ENCODE data around the gene NEK9.

The NEK9 gene

DNA sequence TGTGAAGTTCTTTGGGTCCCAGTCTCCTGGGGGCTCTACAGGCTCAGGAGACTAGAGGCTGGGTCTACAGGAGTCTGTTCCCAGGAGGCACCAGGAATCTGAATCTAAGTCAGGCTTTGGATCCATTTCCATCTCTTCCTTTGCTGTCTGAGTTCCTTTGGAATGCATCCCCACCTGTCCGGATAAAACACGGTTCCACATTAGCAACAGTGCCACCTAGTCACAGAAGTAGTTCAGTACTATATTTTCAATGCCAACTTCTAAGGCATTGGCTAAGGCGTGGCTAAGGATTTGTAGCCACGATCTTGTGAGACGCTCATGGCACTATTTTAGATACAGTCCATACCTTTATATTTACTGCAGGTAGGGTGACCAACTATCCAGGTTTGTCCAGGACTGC, 42.3 kb downstream of the NEK9 start:
- DNase-seq (ENCODE audit: low spot score) (no peak), ATAC-seq (ENCODE audit: low read depth) (peak; percentile 78)
- no peaks in the 10 kb centered on the region for H3K9me3 ChIP-seq (ENCODE audit: severe bottlenecking)
- H3K36me3 ChIP-seq (ENCODE audit: low read depth), result peaks cover 70% of the 10 kb centered on the region
- TF ChIP-seq, protein P1, sequence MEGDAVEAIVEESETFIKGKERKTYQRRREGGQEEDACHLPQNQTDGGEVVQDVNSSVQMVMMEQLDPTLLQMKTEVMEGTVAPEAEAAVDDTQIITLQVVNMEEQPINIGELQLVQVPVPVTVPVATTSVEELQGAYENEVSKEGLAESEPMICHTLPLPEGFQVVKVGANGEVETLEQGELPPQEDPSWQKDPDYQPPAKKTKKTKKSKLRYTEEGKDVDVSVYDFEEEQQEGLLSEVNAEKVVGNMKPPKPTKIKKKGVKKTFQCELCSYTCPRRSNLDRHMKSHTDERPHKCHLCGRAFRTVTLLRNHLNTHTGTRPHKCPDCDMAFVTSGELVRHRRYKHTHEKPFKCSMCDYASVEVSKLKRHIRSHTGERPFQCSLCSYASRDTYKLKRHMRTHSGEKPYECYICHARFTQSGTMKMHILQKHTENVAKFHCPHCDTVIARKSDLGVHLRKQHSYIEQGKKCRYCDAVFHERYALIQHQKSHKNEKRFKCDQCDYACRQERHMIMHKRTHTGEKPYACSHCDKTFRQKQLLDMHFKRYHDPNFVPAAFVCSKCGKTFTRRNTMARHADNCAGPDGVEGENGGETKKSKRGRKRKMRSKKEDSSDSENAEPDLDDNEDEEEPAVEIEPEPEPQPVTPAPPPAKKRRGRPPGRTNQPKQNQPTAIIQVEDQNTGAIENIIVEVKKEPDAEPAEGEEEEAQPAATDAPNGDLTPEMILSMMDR (IDR thresholded peaks at IDR 0.05; ENCODE audit: poor library complexity, severe bottlenecking), result peak; percentile 69
- H3K4me3 ChIP-seq (ENCODE audit: severe bottlenecking), result no peak overlapping the region
- H3K4me1 ChIP-seq (ENCODE audit: insufficient read depth, poor library complexity, severe bottlenecking), result no peaks in the 10 kb centered on the region
- no peak overlapping the region for H3K27ac ChIP-seq (ENCODE audit: poor library complexity, severe bottlenecking)
- H3K27me3 ChIP-seq (ENCODE audit: insufficient read depth, poor library complexity, severe bottlenecking), result no peaks in the 10 kb centered on the region

DNA sequence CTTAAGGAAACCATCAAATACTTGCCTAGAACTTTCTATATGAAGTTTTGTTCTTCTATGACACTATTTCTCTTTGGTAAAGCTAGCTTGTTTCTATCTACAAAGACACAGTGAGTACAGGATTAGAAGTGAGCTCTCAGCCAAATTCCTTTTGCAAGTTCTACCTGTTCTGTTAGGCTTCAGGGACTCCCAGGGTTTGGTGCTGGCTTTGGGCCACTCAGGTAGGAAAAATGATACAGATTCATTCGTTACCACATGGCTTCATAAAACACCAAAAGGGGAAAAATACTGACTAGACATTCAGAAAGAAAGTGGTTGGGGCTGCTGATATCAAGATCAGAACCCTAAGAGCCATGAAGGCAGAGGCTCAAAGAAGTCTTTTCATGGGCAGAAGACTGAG, 43.6 kb downstream of the NEK9 start:
- no peaks in the 10 kb centered on the region for H3K9me3 ChIP-seq (ENCODE audit: severe bottlenecking)
- H3K4me1 ChIP-seq (ENCODE audit: insufficient read depth, poor library complexity, severe bottlenecking), result no peaks in the 10 kb centered on the region
- no peaks in the 10 kb centered on the region for H3K27me3 ChIP-seq (ENCODE audit: insufficient read depth, poor library complexity, severe bottlenecking)
- no peak overlapping the region for H3K4me3 ChIP-seq (ENCODE audit: severe bottlenecking)
- no peak overlapping the region for H3K27ac ChIP-seq (ENCODE audit: poor library complexity, severe bottlenecking)
- H3K36me3 ChIP-seq (ENCODE audit: low read depth), result peaks cover 60% of the 10 kb centered on the region
- ATAC-seq (ENCODE audit: low read depth), result no peak
- TF ChIP-seq, protein P1 (IDR thresholded peaks at IDR 0.05; ENCODE audit: poor library complexity, severe bottlenecking), result no peak
- DNase-seq (ENCODE audit: low spot score), result no peak

DNA sequence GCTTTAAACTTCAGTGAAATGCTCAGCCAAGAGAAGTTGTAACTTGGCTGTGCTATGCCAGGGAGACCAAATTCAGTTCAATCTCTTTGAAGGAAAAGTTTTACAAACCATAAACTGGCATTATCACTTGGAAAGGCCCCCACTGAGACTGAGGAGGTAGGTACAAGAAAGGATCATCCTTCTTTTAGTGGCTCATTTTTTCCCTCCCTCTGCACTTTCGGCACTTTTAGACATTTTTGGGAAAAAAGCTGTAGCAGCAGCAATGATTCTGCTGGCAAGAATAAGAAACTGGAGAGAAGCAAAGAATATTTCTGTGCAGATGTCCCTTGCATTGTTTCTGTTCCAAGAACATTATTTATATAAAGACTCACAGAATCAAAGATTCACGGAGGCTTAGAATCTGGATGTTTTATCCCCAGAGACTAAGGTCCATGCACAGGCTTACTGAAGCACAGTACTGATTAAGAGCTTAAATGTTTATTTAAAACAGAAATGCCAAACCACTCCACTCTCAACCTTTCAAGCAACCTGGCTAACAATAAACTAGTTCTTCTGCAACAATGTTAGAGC, 45.1 kb downstream of the NEK9 start:
- Histone ChIP-seq H3K27me3 (ENCODE audit: insufficient read depth, poor library complexity, severe bottlenecking) (no peaks in the 10 kb centered on the region), H3K4me1 (ENCODE audit: insufficient read depth, poor library complexity, severe bottlenecking) (no peaks in the 10 kb centered on the region), H3K27ac (ENCODE audit: poor library complexity, severe bottlenecking) (no peak overlapping the region), H3K9me3 (ENCODE audit: severe bottlenecking) (no peaks in the 10 kb centered on the region), H3K36me3 (ENCODE audit: low read depth) (peaks cover 45% of the 10 kb centered on the region), H3K4me3 (ENCODE audit: severe bottlenecking) (no peak overlapping the region)
- DNase-seq (ENCODE audit: low spot score) (no peak), ATAC-seq (ENCODE audit: low read depth) (no peak)
- TF ChIP-seq, protein P1 (IDR thresholded peaks at IDR 0.05; ENCODE audit: poor library complexity, severe bottlenecking), result no peak

DNA sequence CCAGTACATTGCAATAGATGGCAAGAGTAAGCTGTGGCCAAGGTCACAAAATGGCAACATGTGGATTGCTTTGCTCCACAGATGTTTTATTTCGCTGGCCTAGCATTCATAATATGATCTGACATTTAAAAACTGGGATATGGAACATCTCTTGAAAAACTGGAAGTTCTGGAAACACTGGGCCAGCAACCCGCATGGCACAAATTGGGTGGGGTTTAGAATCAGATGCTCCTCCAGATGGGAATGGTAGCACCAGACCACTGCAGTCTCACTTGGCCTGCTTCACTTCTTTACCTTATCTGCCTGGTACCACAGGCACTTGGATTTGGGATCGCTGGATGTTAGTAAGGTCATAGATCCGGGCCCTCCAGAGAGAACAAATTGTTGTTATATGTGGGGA, 47.3 kb downstream of the NEK9 start:
- H3K9me3 ChIP-seq (ENCODE audit: severe bottlenecking), result no peaks in the 10 kb centered on the region
- DNase-seq (ENCODE audit: low spot score) (no peak), ATAC-seq (ENCODE audit: low read depth) (no peak)
- H3K27ac ChIP-seq (ENCODE audit: poor library complexity, severe bottlenecking), result no peak overlapping the region
- no peak overlapping the region for H3K4me3 ChIP-seq (ENCODE audit: severe bottlenecking)
- no peaks in the 10 kb centered on the region for H3K4me1 ChIP-seq (ENCODE audit: insufficient read depth, poor library complexity, severe bottlenecking)
- H3K27me3 ChIP-seq (ENCODE audit: insufficient read depth, poor library complexity, severe bottlenecking), result no peaks in the 10 kb centered on the region
- peaks cover 23% of the 10 kb centered on the region for H3K36me3 ChIP-seq (ENCODE audit: low read depth)
- TF ChIP-seq, protein P1 (IDR thresholded peaks at IDR 0.05; ENCODE audit: poor library complexity, severe bottlenecking), result no peak

DNA sequence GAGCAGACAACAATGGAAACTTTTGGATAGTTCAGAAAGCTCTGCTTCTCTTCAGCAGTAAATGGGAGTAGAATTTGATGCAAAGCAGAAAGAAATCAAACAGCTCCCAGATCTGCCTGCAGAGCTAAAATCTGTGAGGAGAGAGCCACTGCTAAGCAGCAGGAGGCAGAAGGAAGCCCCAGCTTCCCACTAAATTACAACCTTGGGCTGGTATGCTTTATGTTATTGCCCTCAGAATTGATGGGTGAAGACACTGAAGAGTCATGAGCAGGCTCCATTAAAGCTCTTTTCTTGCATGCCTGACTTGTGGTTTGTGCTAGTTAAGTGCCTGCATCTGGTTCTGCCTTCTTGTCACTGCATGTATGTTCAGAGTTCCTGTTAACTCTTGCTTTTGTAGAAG, 49.1 kb downstream of the NEK9 start:
- ATAC-seq (ENCODE audit: low read depth) (peak; percentile 17; the same call in 1 of the 3 replicates), DNase-seq (ENCODE audit: low spot score) (no peak)
- no peak overlapping the region for H3K4me3 ChIP-seq (ENCODE audit: severe bottlenecking)
- TF ChIP-seq, protein P1 (IDR thresholded peaks at IDR 0.05; ENCODE audit: poor library complexity, severe bottlenecking), result no peak
- no peaks in the 10 kb centered on the region for H3K4me1 ChIP-seq (ENCODE audit: insufficient read depth, poor library complexity, severe bottlenecking)
- H3K27me3 ChIP-seq (ENCODE audit: insufficient read depth, poor library complexity, severe bottlenecking), result no peaks in the 10 kb centered on the region
- H3K9me3 ChIP-seq (ENCODE audit: severe bottlenecking), result no peaks in the 10 kb centered on the region
- peaks cover 6% of the 10 kb centered on the region for H3K36me3 ChIP-seq (ENCODE audit: low read depth)
- H3K27ac ChIP-seq (ENCODE audit: poor library complexity, severe bottlenecking), result no peak overlapping the region

All from RWPE2 (cell line).